Spleen (tissue), 11 donors: ENCODE measurements around the gene CTSZ. TPM values are rescaled to one million over a fixed set of nuclear protein-coding genes. Genes with fewer than 3 reads are reported as not detected.
A peak's percentile ranks its signal among the peaks of the same experiment; 100 is the strongest.

Experiments
- DNase-seq: peaks from one replicate; pipeline ENCODE4 v3.0.0-alpha.2; 2020
- H3K27ac ChIP-seq, 8 donors: fragments of 200-600 bp; sonication (generic) in 7 of 8; 1 replicate in 4 of 8; 2 replicates in 4 of 8; pipeline versions ENCODE4 v1.5.0 to v1.8.0; 2016 to 2021; ENCODE audit warnings: inconsistent platforms in 4 of 8, mild to moderate bottlenecking in 4 of 8, moderate library complexity in 1 of 8
- H3K27me3 ChIP-seq, 7 donors: fragments of 200-600 bp; sonication (generic) in 6 of 7; replicated peaks in 1 of 7; 1 replicate in 4 of 7; 2 replicates in 3 of 7; pipeline versions ENCODE4 v1.5.0 to v1.8.0; 2016 to 2021; ENCODE audit warnings: inconsistent platforms in 3 of 7, mild to moderate bottlenecking in 1 of 7
- H3K36me3 ChIP-seq, 6 donors: fragments of 200-600 bp; sonication (generic) in 5 of 6; 1 replicate in 4 of 6; 2 replicates in 2 of 6; pipeline versions ENCODE4 v1.5.0 to v1.8.0; 2016 to 2021; ENCODE audit warnings: inconsistent platforms in 2 of 6
- H3K4me1 ChIP-seq, 6 donors: fragments of 200-600 bp; sonication (generic) in 5 of 6; 1 replicate in 3 of 6; 2 replicates in 3 of 6; pipeline versions ENCODE4 v1.5.0 to v1.8.0; 2016 to 2021; ENCODE audit warnings: inconsistent platforms in 3 of 6
- H3K4me3 ChIP-seq, 8 donors: fragments of 200-600 bp; sonication (generic) in 7 of 8; 1 replicate in 4 of 8; 2 replicates in 4 of 8; pipeline versions ENCODE4 v1.5.0 to v1.8.0; 2016 to 2021; ENCODE audit warnings: inconsistent platforms in 4 of 8, mild to moderate bottlenecking in 4 of 8, moderate library complexity in 2 of 8
- H3K9me3 ChIP-seq, 8 donors: fragments of 200-600 bp; sonication (generic) in 7 of 8; 1 replicate in 4 of 8; 2 replicates in 4 of 8; pipeline versions ENCODE4 v1.5.0 to v1.8.0; 2016 to 2021; ENCODE audit warnings: inconsistent platforms in 4 of 8
- CTCF ChIP-seq, 11 experiments: fragments of 200-600 bp in 7 of 11; fragments of 450-650 bp in 4 of 11; sonication (generic) in 4 of 11; IDR thresholded peaks in 8 of 11; conservative IDR thresholded peaks in 3 of 11; 1 replicate in 7 of 11; 2 replicates in 4 of 11; pipeline versions ENCODE4 v1.4.0 to v1.8.0; 2016 to 2021; ENCODE audit warnings: antibody characterized with exemption in 11 of 11, inconsistent platforms in 4 of 11, mild to moderate bottlenecking in 1 of 11
- POLR2A ChIP-seq, 3 donors: fragments of 450-650 bp; IDR thresholded peaks; one replicate each; pipeline ENCODE4 v1.5.1; 2017; ENCODE audit warnings: antibody characterized with exemption in 3 of 3, mild to moderate bottlenecking in 1 of 3
- POLR2AphosphoS5 ChIP-seq, 3 donors: sonication (generic); formaldehyde crosslinking; IDR thresholded peaks; one replicate each; pipeline ENCODE4 v1.5.1; 2017; ENCODE audit warnings: antibody characterized with exemption in 3 of 3
- WGBS, 5 donors: extraction: QIAGEN DNeasy Blood & Tissue Kit in 3 of 5; methylation state at CpG; one replicate each; pipeline versions ENCODE4 v1.1.5 to v1.1.7; 2013 to 2018; 5-methylcytosine and 5-hydroxymethylcytosine counted together
- intact Hi-C: fragments of 100-400 bp; cut with DNase I; formaldehyde crosslinking; loops from one replicate; pipeline ENCODE4 v1.15.0; 2023; ENCODE audit warnings: low total_unique reads
- polyA plus RNA-seq, 3 donors: library from polyadenylated mRNA; stranded (reverse); fragments of 200-250 nt; gene quantifications; one replicate each; pipeline ENCODE4 v1.2.1, GENCODE V29; 2013
- total RNA-seq, 7 donors: library from RNA; depleted of rRNA in 3 of 7; stranded (reverse); fragments of >200 nt in 3 of 7; fragmentation: NEBNext Ultra II Directional in 4 of 7; extraction: Animal tissue kit (Norgen Biotek cat#: 25700) in 4 of 7; gene quantifications; one replicate each; pipeline versions ENCODE4 v1.1.0 to v1.2.1, GENCODE V29; 2016 to 2021
- donor health status: healthy with polysubstance abuse.
- donor health status: DM: no; HTN: no; CAD: no; lungs with moderate emphysema.
- donor health status: DM: no; HTN: no; CAD: no.
- donor health status: Bipolar disorder and iron deficiency.
- donor health status: healthy.
- donor health status: DM: no; HTN: no; CAD: no.
- donor health status: DM: yes; HTN: yes; CAD: no.

The CTSZ gene
- total and polyA plus RNA-seq, 10 donors, result 198 to 286 (median 230) TPM

- TF ChIP-seq CTCF (IDR thresholded peaks at IDR 0.05 in 8 of 11, conservative IDR thresholded peaks at IDR 0.05 in 3 of 11) (no peak), POLR2AphosphoS5 (IDR thresholded peaks at IDR 0.05) (peak in 1 of 3 donors; percentile 21)
- H3K27me3 ChIP-seq, result no peaks in the 10 kb centered on the region
- WGBS, 5 donors, result 73 to 80% (median 76%) methylated on average over 12 of the region's 12 CpGs
- peak overlapping the region in 4 of 8 donors; percentile 89 to 95 (median 93) for H3K27ac ChIP-seq
- no peaks in the 10 kb centered on the region for H3K9me3 ChIP-seq
- H3K4me3 ChIP-seq, result peak overlapping the region in 7 of 8 donors; percentile 54 to 93 (median 75)
- H3K36me3 ChIP-seq, result peaks cover 0 to 20% (median 16%) of the 10 kb centered on the region in 6 donors
- no peak for DNase-seq
- peaks cover 25 to 60% (median 52%) of the 10 kb centered on the region in 6 donors for H3K4me1 ChIP-seq
- intact Hi-C loops, result loop anchor here (10.0 kb wide), 1 partner anchor 52 kb away; the partner anchor contains the start of gene ATP5F1E
Observed at GRCh38 chr20:58982406-58983114, 24.5 kb downstream of the CTSZ start.

DNA sequence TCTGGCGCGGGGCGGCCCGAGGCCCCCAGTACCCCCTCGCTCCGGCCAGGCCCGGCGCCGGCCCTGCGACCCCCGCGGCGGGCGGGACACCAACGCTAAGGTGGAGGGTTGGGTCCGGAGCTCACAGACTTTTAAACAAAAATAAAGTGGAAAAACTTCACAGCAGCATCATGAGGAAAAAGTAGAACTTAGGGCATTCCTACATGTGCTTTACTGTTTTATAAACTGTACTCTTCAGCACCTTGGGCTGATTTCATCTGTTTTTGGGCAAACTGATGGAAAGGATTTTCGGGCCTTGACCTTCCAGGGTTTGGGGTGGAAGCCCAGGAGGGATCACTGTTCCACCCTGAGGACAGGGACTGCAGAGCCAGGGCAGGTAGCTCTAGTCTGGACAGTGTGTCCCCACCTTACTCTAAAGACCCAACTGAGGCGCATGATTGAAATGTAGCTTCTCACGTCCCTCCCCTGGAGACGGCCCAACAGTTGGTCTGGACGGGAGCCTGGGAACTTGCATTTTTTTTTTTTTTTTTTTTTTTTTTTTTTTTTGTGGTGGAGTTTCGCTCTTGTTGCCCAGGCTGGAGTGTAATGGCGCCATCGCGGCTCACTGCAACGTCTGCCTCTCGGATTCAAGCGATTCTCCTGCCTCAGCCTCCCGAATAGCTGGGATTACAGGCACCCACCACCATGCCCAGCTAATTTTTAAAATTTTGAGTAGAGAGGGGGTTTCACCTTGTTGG lies 25.3 kb downstream of the CTSZ start:
- no peak for TF ChIP-seq POLR2AphosphoS5 (IDR thresholded peaks at IDR 0.05)
- Histone ChIP-seq H3K27me3 (no peaks in the 10 kb centered on the region), H3K9me3 (peaks cover 0 to 3% (median 0%) of the 10 kb centered on the region in 8 donors), H3K36me3 (peaks cover 0 to 12% (median 9%) of the 10 kb centered on the region in 6 donors), H3K4me1 (peaks cover 25 to 60% (median 51%) of the 10 kb centered on the region in 6 donors), H3K4me3 (peak overlapping the region; percentile 54 to 93 (median 74)), H3K27ac (peak overlapping the region in 7 of 8 donors; percentile 80 to 95 (median 89))
- no peak for DNase-seq
- intact Hi-C loops, result loop anchor here (10.0 kb wide), 1 partner anchor 53 kb away; the partner anchor contains the start of gene ATP5F1E
- WGBS, 5 donors, result 16 to 27% (median 21%) methylated on average over 20 to 29 of the region's 29 CpGs

GRCh38 chr20:58980711-58981627 lies 26.1 kb downstream of the CTSZ start, which contains the start of gene NELFCD:
NELFCD (plus strand) TSS chr20:58981256; CDS start chr20:58981310, 54 bp downstream.
- Histone ChIP-seq H3K4me1 (peaks cover 25 to 54% (median 47%) of the 10 kb centered on the region in 6 donors), H3K9me3 (peaks cover 0 to 12% (median 7%) of the 10 kb centered on the region in 8 donors), H3K27ac (peak within 1 kb of the TSS; percentile 80 to 95 (median 88)), H3K36me3 (peaks cover 0 to 4% (median under 1%) of the 10 kb centered on the region in 6 donors), H3K4me3 (peak within 1 kb of the TSS; percentile 54 to 93 (median 74)), H3K27me3 (no peaks in the 10 kb centered on the region)
- TF ChIP-seq POLR2AphosphoS5 (IDR thresholded peaks at IDR 0.05) (peak; percentile 89 to 91 (median 90)), CTCF (IDR thresholded peaks at IDR 0.05 in 8 of 11, conservative IDR thresholded peaks at IDR 0.05 in 3 of 11) (no peak), POLR2A (IDR thresholded peaks at IDR 0.05) (peak in 1 of 3 donors; percentile 27)
- intact Hi-C loops, result loop anchor here (10.0 kb wide), 1 partner anchor 54 kb away; the partner anchor contains the start of gene ATP5F1E
- peak; percentile 97 for DNase-seq
- 5 to 13% (median 10%) methylated on average over 45 to 109 of the region's 109 CpGs for WGBS, 5 donors
